GM19035 (cell line): Measurements from ENCODE around the gene TCF12.
"Not testable (repeated sequence)": the region's sequence is repeated elsewhere in the genome, so short reads cannot be mapped to it uniquely, and the experiment has no call there.

Experiments
- ATAC-seq: cut with Tn5 transposase; IDR thresholded peaks from one replicate; pipeline ENCODE4 v1.9.1; 2021; ENCODE audit not compliant: unreplicated experiment

The TCF12 gene

GRCh38 chr15:57129064-57129463 is 210.6 kb downstream of the TCF12 start:
- ATAC-seq = no peak

GRCh38 chr15:57130956-57131355 is 212.5 kb downstream of the TCF12 start:
- no peak for ATAC-seq

- no peak for ATAC-seq
These were observed 214.9 kb downstream of the TCF12 start for GRCh38 chr15:57133127-57133968.

- no peak for ATAC-seq
These were observed 215.7 kb downstream of the TCF12 start for GRCh38 chr15:57134071-57134605.

- no peak for ATAC-seq
These were observed 216.4 kb downstream of the TCF12 start for GRCh38 chr15:57134851-57135250.

GRCh38 chr15:57135800-57136199 is 217.4 kb downstream of the TCF12 start:
- ATAC-seq = no peak

GRCh38 chr15:57138349-57138788 is 219.9 kb downstream of the TCF12 start:
- ATAC-seq = no peak

- ATAC-seq = no peak
These were observed 225.2 kb downstream of the TCF12 start for GRCh38 chr15:57143511-57144078.

- ATAC-seq = no peak
These were observed 226.0 kb downstream of the TCF12 start for GRCh38 chr15:57144448-57144847.

GRCh38 chr15:57146506-57147201 is 228.2 kb downstream of the TCF12 start:
- ATAC-seq = no peak

- no peak for ATAC-seq
These were observed 229.2 kb downstream of the TCF12 start for GRCh38 chr15:57147621-57148020.

GRCh38 chr15:57148262-57148661 is 229.8 kb downstream of the TCF12 start:
- no peak for ATAC-seq

GRCh38 chr15:57149196-57149595 is 230.8 kb downstream of the TCF12 start:
- ATAC-seq = no peak

GRCh38 chr15:57150066-57150865 is 231.8 kb downstream of the TCF12 start:
- no peak for ATAC-seq

GRCh38 chr15:57150866-57151203 is 232.4 kb downstream of the TCF12 start:
- not testable (repeated sequence) for ATAC-seq

- no peak for ATAC-seq
These were observed 233.7 kb downstream of the TCF12 start for GRCh38 chr15:57152133-57152532.

GRCh38 chr15:57152666-57153539 is 234.5 kb downstream of the TCF12 start:
- ATAC-seq = no peak

- ATAC-seq = no peak
These were observed 237.9 kb downstream of the TCF12 start for GRCh38 chr15:57156210-57156884.

- no peak for ATAC-seq
These were observed 240.1 kb downstream of the TCF12 start for GRCh38 chr15:57158589-57158988.
